SK-N-SH treated with all-trans-retinoic acid at 6 μM for 48 hours (cell line): Measurements from ENCODE around the gene ANKRD30A.

Source experiments
- ATAC-seq: fragments of 200-7000 bp; cut with Tn5 transposase; 3 replicates; pipeline ENCODE4 v1.9.1; 2020; ENCODE audit warnings: mild to moderate bottlenecking, moderate library complexity
- BACH2 ChIP-seq: fragments of 250-450 bp; sonication (Bioruptor Pico); IDR thresholded peaks from 2 replicates; pipeline ENCODE4 v1.9.0; 2021; ENCODE audit warnings: mild to moderate bottlenecking, borderline replicate concordance
- CSDC2 ChIP-seq: fragments of 250-450 bp; sonication (Bioruptor Pico); IDR thresholded peaks from 2 replicates; pipeline ENCODE4 v1.5.0; 2020; ENCODE audit warnings: mild to moderate bottlenecking, moderate library complexity
- CSRNP3 ChIP-seq: fragments of 250-450 bp; sonication (Bioruptor Pico); IDR thresholded peaks from 2 replicates; pipeline ENCODE4 v1.5.1; 2021; ENCODE audit warnings: mild to moderate bottlenecking, moderate library complexity
- ESRRG ChIP-seq: fragments of 250-450 bp; sonication (Bioruptor Pico); IDR thresholded peaks from 2 replicates; pipeline ENCODE4 v1.6.1; 2021; ENCODE audit warnings: mild to moderate bottlenecking
- GLIS3 ChIP-seq: fragments of 250-450 bp; sonication (Bioruptor Pico); IDR thresholded peaks from 2 replicates; pipeline ENCODE4 v1.5.0; 2020; ENCODE audit warnings: mild to moderate bottlenecking, moderate library complexity
- ISL1 ChIP-seq: fragments of 250-450 bp; sonication (Bioruptor Pico); IDR thresholded peaks from 2 replicates; pipeline ENCODE4 v2.1.2; 2022; ENCODE audit warnings: mild to moderate bottlenecking, moderate library complexity
- OSR1 ChIP-seq: fragments of 250-450 bp; sonication (Bioruptor Pico); IDR thresholded peaks from 2 replicates; pipeline ENCODE4 v1.8.0; 2022; ENCODE audit warnings: moderate library complexity, mild to moderate bottlenecking, inconsistent platforms
- PATZ1 ChIP-seq: fragments of 250-450 bp; sonication (Bioruptor Pico); IDR thresholded peaks from 2 replicates; pipeline ENCODE4 v1.8.0; 2020; ENCODE audit warnings: mild to moderate bottlenecking, moderate library complexity, borderline replicate concordance
- POU6F1 ChIP-seq: fragments of 250-450 bp; sonication (Bioruptor Pico); IDR thresholded peaks from 2 replicates; pipeline ENCODE4 v1.8.0; 2021; ENCODE audit warnings: low read depth, mild to moderate bottlenecking, moderate library complexity, borderline replicate concordance
- PPARA ChIP-seq: fragments of 250-450 bp; sonication (Bioruptor Pico); IDR thresholded peaks from 2 replicates; pipeline ENCODE4 v1.5.0; 2020; ENCODE audit warnings: mild to moderate bottlenecking, borderline replicate concordance
- RARB ChIP-seq: fragments of 250-450 bp; sonication (Bioruptor Pico); IDR thresholded peaks from 2 replicates; pipeline ENCODE4 v1.8.0; 2021; ENCODE audit warnings: mild to moderate bottlenecking, moderate library complexity
- TOX ChIP-seq: fragments of 250-450 bp; sonication (Bioruptor Pico); IDR thresholded peaks from 2 replicates; pipeline ENCODE4 v1.8.0; 2021; ENCODE audit warnings: mild to moderate bottlenecking, moderate library complexity, borderline replicate concordance
- TSHZ2 ChIP-seq: fragments of 250-450 bp; sonication (Bioruptor Pico); IDR thresholded peaks from 2 replicates; pipeline ENCODE4 v1.5.0; 2020; ENCODE audit warnings: mild to moderate bottlenecking, moderate library complexity
- ZFP30 ChIP-seq: fragments of 450-650 bp; formaldehyde crosslinking; IDR thresholded peaks from 2 replicates; pipeline ENCODE4 v1.5.0; 2022; ENCODE audit warnings: mild to moderate bottlenecking, moderate library complexity
- ZNF565 ChIP-seq: fragments of 450-650 bp; formaldehyde crosslinking; conservative IDR thresholded peaks from 2 replicates; pipeline ENCODE4 v1.5.0; 2020; ENCODE audit warnings: low read depth, mild to moderate bottlenecking, moderate library complexity
- ZNF70 ChIP-seq: fragments of 450-650 bp; formaldehyde crosslinking; IDR thresholded peaks from 2 replicates; pipeline ENCODE4 v1.5.0; 2020; ENCODE audit warnings: mild to moderate bottlenecking, moderate library complexity
- ZNF8 ChIP-seq: fragments of 450-650 bp; formaldehyde crosslinking; IDR thresholded peaks from 2 replicates; pipeline ENCODE4 v1.5.0; 2020; ENCODE audit warnings: mild to moderate bottlenecking, moderate library complexity
- TF ChIP-seq, protein P1 (sequence below): fragments of 250-450 bp; sonication (Bioruptor Pico); IDR thresholded peaks from 2 replicates; pipeline ENCODE4 v1.5.1; 2020; ENCODE audit warnings: low read depth, mild to moderate bottlenecking, moderate library complexity

Gene ANKRD30A

GRCh38 chr10:37344413-37344812 lies 219.0 kb downstream of the ANKRD30A start:
- ATAC-seq, result no peak
- no peak for TF ChIP-seq PATZ1 (CRISPR knock-in tag)
- TF ChIP-seq ZNF70, result no peak
- TF ChIP-seq, all 23 proteins: peak for 0

- TF ChIP-seq POU6F1 (CRISPR knock-in tag), result no peak
- no peak for TF ChIP-seq TOX
- no peak for TF ChIP-seq ISL1
- no peak for TF ChIP-seq ZFP30
- no peak for TF ChIP-seq TSHZ2 (CRISPR knock-in tag)
- TF ChIP-seq RARB, result no peak
- TF ChIP-seq GLIS3 (CRISPR knock-in tag), result no peak
- TF ChIP-seq BACH2 (CRISPR knock-in tag), result no peak
- no peak for TF ChIP-seq CSDC2
- TF ChIP-seq, protein P1, sequence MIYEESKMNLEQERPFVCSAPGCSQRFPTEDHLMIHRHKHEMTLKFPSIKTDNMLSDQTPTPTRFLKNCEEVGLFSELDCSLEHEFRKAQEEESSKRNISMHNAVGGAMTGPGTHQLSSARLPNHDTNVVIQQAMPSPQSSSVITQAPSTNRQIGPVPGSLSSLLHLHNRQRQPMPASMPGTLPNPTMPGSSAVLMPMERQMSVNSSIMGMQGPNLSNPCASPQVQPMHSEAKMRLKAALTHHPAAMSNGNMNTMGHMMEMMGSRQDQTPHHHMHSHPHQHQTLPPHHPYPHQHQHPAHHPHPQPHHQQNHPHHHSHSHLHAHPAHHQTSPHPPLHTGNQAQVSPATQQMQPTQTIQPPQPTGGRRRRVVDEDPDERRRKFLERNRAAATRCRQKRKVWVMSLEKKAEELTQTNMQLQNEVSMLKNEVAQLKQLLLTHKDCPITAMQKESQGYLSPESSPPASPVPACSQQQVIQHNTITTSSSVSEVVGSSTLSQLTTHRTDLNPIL (CRISPR knock-in tag), result no peak
- TF ChIP-seq ZNF8, result no peak
- TF ChIP-seq CSRNP3 (CRISPR knock-in tag), result no peak
- no peak for TF ChIP-seq PATZ1 (CRISPR knock-in tag)
- no peak for TF ChIP-seq OSR1
- TF ChIP-seq ZNF565 (CRISPR knock-in tag), result no peak
- no peak for TF ChIP-seq ESRRG (CRISPR knock-in tag)
- no peak for TF ChIP-seq PPARA (CRISPR knock-in tag)
- no peak for ATAC-seq
Measured at GRCh38 chr10:37379991-37380390, 254.6 kb downstream of the ANKRD30A start.

DNA sequence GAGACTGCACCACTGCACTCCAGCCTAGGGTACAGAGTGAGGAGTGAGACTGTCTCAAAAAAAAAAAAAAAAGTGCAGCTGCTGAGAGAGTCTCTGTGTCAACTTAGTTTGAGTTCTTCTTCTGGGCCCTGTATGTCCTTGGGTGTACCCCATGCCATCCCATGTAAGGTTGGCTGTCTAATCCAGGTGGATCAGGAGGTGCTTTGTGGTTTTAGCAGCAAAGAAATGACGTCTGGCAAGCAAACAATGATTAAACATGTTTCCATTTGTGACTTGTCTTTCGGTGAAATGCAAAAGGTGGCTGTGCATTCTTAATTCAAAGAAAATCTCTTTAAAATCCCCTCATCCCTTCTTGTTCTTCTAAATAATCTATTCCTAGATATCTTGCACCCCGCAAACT lies 255.9 kb downstream of the ANKRD30A start:
- no peak for ATAC-seq
- no peak for TF ChIP-seq BACH2 (CRISPR knock-in tag)
- TF ChIP-seq TSHZ2 (CRISPR knock-in tag), result no peak
